Esophagus muscularis mucosa (tissue), 4 donors: Measurements from ENCODE around the gene AP2A1.

Source experiments
- EP300 ChIP-seq: sonication (generic); formaldehyde crosslinking; IDR thresholded peaks from one replicate; pipeline ENCODE4 v1.6.1; 2017; ENCODE audit warnings: antibody characterized with exemption
- POLR2A ChIP-seq: fragments of 450-650 bp; IDR thresholded peaks from one replicate; pipeline ENCODE4 v1.6.1; 2017; ENCODE audit warnings: antibody characterized with exemption, moderate library complexity, mild to moderate bottlenecking, low read depth
- POLR2AphosphoS5 ChIP-seq, 2 donors: sonication (generic); formaldehyde crosslinking; IDR thresholded peaks; one replicate each; pipeline ENCODE4 v1.6.1; 2017; ENCODE audit warnings: antibody characterized with exemption in 2 of 2
- TF ChIP-seq, protein P1 (sequence below), 3 experiments: fragments of 200-600 bp in 2 of 3; fragments of 450-650 bp in 1 of 3; sonication (generic) in 2 of 3; IDR thresholded peaks; one replicate each; pipeline ENCODE4 v1.5.1; 2017 to 2019; ENCODE audit warnings: antibody characterized with exemption in 3 of 3, mild to moderate bottlenecking in 2 of 3, moderate library complexity in 1 of 3

GRCh38 chr19:49835562-49835961 lies 68.8 kb downstream of the AP2A1 start:
- TF ChIP-seq POLR2AphosphoS5 (IDR thresholded peaks at IDR 0.05), result no peak
- no peak for TF ChIP-seq POLR2A
- TF ChIP-seq, protein P1, sequence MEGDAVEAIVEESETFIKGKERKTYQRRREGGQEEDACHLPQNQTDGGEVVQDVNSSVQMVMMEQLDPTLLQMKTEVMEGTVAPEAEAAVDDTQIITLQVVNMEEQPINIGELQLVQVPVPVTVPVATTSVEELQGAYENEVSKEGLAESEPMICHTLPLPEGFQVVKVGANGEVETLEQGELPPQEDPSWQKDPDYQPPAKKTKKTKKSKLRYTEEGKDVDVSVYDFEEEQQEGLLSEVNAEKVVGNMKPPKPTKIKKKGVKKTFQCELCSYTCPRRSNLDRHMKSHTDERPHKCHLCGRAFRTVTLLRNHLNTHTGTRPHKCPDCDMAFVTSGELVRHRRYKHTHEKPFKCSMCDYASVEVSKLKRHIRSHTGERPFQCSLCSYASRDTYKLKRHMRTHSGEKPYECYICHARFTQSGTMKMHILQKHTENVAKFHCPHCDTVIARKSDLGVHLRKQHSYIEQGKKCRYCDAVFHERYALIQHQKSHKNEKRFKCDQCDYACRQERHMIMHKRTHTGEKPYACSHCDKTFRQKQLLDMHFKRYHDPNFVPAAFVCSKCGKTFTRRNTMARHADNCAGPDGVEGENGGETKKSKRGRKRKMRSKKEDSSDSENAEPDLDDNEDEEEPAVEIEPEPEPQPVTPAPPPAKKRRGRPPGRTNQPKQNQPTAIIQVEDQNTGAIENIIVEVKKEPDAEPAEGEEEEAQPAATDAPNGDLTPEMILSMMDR (IDR thresholded peaks at IDR 0.05), result no peak
- TF ChIP-seq EP300, result no peak
